Common myeloid progenitor, CD34-positive (primary cell): Measurements from ENCODE around the gene MYO18B.
"Not testable (repeated sequence)": the region's sequence is repeated elsewhere in the genome, so short reads cannot be mapped to it uniquely, and the experiment has no call there.

Experiments
- CTCF ChIA-PET: fragments of 350-600 bp; sonication (Branson Sonifier 250); formaldehyde crosslinking; loops from one replicate; lab custom pipeline; 2021; ENCODE audit warnings: antibody characterized with exemption; lab: Charles Lee
- POLR2A ChIA-PET: fragments of 350-600 bp; sonication (Branson Sonifier 250); formaldehyde crosslinking; loops from one replicate; lab custom pipeline; 2021; ENCODE audit warnings: antibody characterized with exemption; lab: Charles Lee
- DNase-seq, 3 donors: peaks; one replicate each; pipeline versions ENCODE4 v3.0.0 to v3.0.0-alpha.2; 2013
- H3K27ac ChIP-seq, 2 experiments: 1 replicate in 1 of 2; 2 replicates in 1 of 2; pipeline ENCODE4 v1.7.0; 2013; ENCODE audit warnings: inconsistent platforms in 2 of 2, low read length in 2 of 2, mild to moderate bottlenecking in 2 of 2, low read depth in 1 of 2, moderate library complexity in 1 of 2; ENCODE audit not compliant: severe bottlenecking in 2 of 2, insufficient read depth in 1 of 2, poor library complexity in 1 of 2
- H3K27me3 ChIP-seq, 5 experiments: replicated peaks in 2 of 5; 1 replicate in 3 of 5; 2 replicates in 2 of 5; pipeline versions ENCODE4 v1.6.1 to v1.7.0; 2013; ENCODE audit warnings: low read length in 4 of 5, mild to moderate bottlenecking in 2 of 5, moderate library complexity in 2 of 5, inconsistent platforms in 1 of 5; ENCODE audit not compliant: insufficient read depth in 5 of 5, control insufficient read depth in 4 of 5
- H3K36me3 ChIP-seq, 4 experiments: 1 replicate in 2 of 4; 2 replicates in 2 of 4; pipeline versions ENCODE4 v1.6.1 to v1.7.0; 2013; ENCODE audit warnings: low read length in 3 of 4, control low read depth in 1 of 4, mild to moderate bottlenecking in 1 of 4; ENCODE audit not compliant: control insufficient read depth in 4 of 4, insufficient read depth in 4 of 4
- H3K4me1 ChIP-seq, 4 experiments: 1 replicate in 3 of 4; 2 replicates in 1 of 4; pipeline versions ENCODE4 v1.6.1 to v1.7.1; 2013; ENCODE audit warnings: low read length in 3 of 4, mild to moderate bottlenecking in 3 of 4, control low read depth in 1 of 4, inconsistent platforms in 1 of 4, moderate library complexity in 1 of 4; ENCODE audit not compliant: control insufficient read depth in 4 of 4, insufficient read depth in 4 of 4; ENCODE audit errors: control extremely low read depth in 1 of 4
- H3K4me3 ChIP-seq, 7 experiments: 1 replicate in 4 of 7; 2 replicates in 3 of 7; pipeline versions ENCODE4 v1.5.1 to v1.7.0; 2013; ENCODE audit warnings: mild to moderate bottlenecking in 7 of 7, low read length in 6 of 7, moderate library complexity in 6 of 7, inconsistent platforms in 2 of 7, low read depth in 2 of 7, control low read depth in 1 of 7; ENCODE audit not compliant: insufficient read depth in 4 of 7, control insufficient read depth in 1 of 7; ENCODE audit errors: extremely low read depth in 1 of 7
- H3K9me3 ChIP-seq, 5 experiments: 1 replicate in 4 of 5; 2 replicates in 1 of 5; pipeline versions ENCODE4 v1.6.1 to v1.7.1; 2013; ENCODE audit warnings: low read length in 4 of 5, mild to moderate bottlenecking in 2 of 5, inconsistent platforms in 1 of 5, low read depth in 1 of 5, moderate library complexity in 1 of 5; ENCODE audit not compliant: control insufficient read depth in 4 of 5, insufficient read depth in 2 of 5; ENCODE audit errors: control extremely low read depth in 1 of 5
- WGBS: methylation state at CpG from one replicate; pipeline ENCODE4 v1.1.5; 2013; ENCODE audit not compliant: insufficient coverage; 5-methylcytosine and 5-hydroxymethylcytosine counted together

MYO18B gene

GRCh38 chr22:25702571-25703167 is 39.3 kb upstream of the MYO18B start:
- WGBS = 100% methylated on average over 5 of the region's 7 CpGs
- no peaks in the 10 kb centered on the region for H3K27me3 ChIP-seq
- no peak for DNase-seq
- H3K36me3 ChIP-seq = peaks cover 2 to 30% (median 14%) of the 10 kb centered on the region in 4 experiments
- H3K4me1 ChIP-seq = no peaks in the 10 kb centered on the region
- CTCF ChIA-PET = interaction anchor here (0.6 to 4.5 kb wide), 11 partner anchors 11 to 465 kb away, joined by 3 to 20 read pairs (median 3); no protein-coding TSS in a partner anchor
- no peaks in the 10 kb centered on the region for H3K9me3 ChIP-seq
- H3K27ac ChIP-seq = no peak overlapping the region
- H3K4me3 ChIP-seq = no peak overlapping the region
- POLR2A ChIA-PET = interaction anchor here (2.0 kb wide), 1 partner anchor 159 kb away, joined by 5 read pairs; no protein-coding TSS in a partner anchor

- Histone ChIP-seq H3K27ac (no peak overlapping the region), H3K9me3 (no peaks in the 10 kb centered on the region), H3K4me3 (no peak overlapping the region), H3K4me1 (no peaks in the 10 kb centered on the region), H3K36me3 (peaks cover 3 to 31% (median 17%) of the 10 kb centered on the region in 4 experiments), H3K27me3 (no peaks in the 10 kb centered on the region)
- CTCF ChIA-PET = interaction anchor here (0.7 to 2.3 kb wide), 5 partner anchors 85 to 469 kb away, joined by 3 to 8 read pairs (median 5); no protein-coding TSS in a partner anchor
- WGBS = no CpG with 5 or more reads among the region's 2 CpGs
- no peak for DNase-seq
- POLR2A ChIA-PET = no interaction called here
Observed at GRCh38 chr22:25704701-25705100, 37.3 kb upstream of the MYO18B start.

DNA sequence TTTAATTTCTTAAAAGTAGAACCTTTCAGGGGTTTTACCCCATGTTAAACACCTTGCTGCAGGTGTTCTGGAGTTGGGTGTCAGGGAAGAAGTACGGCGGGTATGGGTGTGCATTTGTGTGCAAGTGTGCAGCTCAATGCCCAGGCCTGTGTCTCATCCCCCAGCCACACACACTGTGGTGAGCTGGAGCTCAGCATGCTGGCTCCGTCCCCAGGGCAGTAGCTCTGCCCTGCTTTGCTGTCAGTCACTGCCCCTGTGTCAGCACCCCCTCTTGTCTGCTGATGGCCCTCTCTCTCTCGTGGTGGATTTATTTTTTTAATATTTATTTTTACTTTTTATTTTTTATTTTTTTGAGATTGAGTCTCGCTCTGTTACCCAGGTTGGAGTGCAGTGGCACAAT is 35.8 kb upstream of the MYO18B start:
- POLR2A ChIA-PET = no interaction called here
- CTCF ChIA-PET = interaction anchor here (1.0 to 2.3 kb wide), 4 partner anchors 20 to 471 kb away, joined by 3 to 8 read pairs (median 4); no protein-coding TSS in a partner anchor

DNA sequence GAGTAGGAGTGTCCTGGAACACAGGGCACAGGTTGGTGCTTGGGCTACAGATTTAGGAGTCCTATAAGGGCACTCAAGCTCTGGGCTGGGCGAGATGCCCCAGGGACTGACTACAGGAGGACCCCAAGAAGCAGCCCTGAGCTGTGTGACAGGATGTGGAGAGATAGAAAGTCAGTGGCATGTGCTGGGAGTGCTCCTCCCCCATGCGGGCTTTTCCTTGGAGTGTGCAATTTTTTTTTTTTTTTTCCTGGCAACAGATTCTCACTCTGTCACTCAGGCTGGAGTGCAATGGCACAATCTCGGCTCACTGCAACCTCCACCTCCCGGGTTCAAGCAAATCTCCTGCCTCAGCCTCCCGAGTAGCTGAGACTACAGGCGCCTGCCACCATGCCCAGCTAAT is 33.6 kb upstream of the MYO18B start:
- H3K9me3 ChIP-seq, H3K4me1 ChIP-seq, H3K27me3 ChIP-seq, H3K4me3 ChIP-seq, H3K27ac ChIP-seq, DNase-seq: not testable (repeated sequence)
- H3K36me3 ChIP-seq = peaks cover 7 to 40% (median 32%) of the 10 kb centered on the region in 4 experiments
- CTCF ChIA-PET = interaction anchor here (0.6 kb wide), 3 partner anchors 16 to 896 kb away, joined by 3 read pairs; no protein-coding TSS in a partner anchor
- POLR2A ChIA-PET = interaction anchor here (0.6 to 0.7 kb wide), 2 partner anchors 14 to 473 kb away, joined by 3 to 5 read pairs; no protein-coding TSS in a partner anchor
- WGBS = 100% methylated on average over 5 of the region's 6 CpGs

More for the DNA sequence above, 35.8 kb upstream of the MYO18B start:
- Histone ChIP-seq H3K27me3 (no peaks in the 10 kb centered on the region), H3K36me3 (peaks cover 7 to 30% (median 23%) of the 10 kb centered on the region in 4 experiments), H3K4me1 (no peaks in the 10 kb centered on the region), H3K4me3 (no peak overlapping the region), H3K9me3 (no peaks in the 10 kb centered on the region), H3K27ac (no peak overlapping the region)
- no peak for DNase-seq
- WGBS = 100% methylated on average over 2 of the region's 5 CpGs

DNA sequence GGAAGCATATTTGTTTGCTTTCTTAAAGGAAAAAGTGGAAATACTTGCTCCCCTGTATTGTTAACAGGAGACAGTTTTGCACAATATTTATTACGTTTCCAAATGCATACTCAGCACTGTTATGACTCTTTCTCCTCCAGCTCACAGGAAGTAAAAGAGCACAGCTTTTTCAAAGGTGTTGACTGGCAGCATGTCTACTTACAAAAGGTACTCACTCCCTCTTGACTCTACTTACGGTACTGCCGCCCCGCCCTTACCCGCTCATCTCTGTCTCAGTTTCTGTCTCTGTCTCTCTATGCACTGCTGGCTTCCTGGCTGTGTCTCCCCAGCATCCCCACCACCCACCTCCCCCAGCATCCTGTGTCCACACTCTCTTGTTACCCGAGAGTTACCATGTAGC is 32.2 kb upstream of the MYO18B start:
- 88% methylated on average over 2 of the region's 6 CpGs for WGBS
- H3K4me3 ChIP-seq = no peak overlapping the region
- no peak overlapping the region for H3K27ac ChIP-seq
- DNase-seq = no peak
- POLR2A ChIA-PET = no interaction called here
- H3K27me3 ChIP-seq = no peaks in the 10 kb centered on the region
- CTCF ChIA-PET = interaction anchor here (1.4 kb wide), 1 partner anchor 63 kb away, joined by 4 read pairs; no protein-coding TSS in a partner anchor
- no peaks in the 10 kb centered on the region for H3K4me1 ChIP-seq
- H3K9me3 ChIP-seq = no peaks in the 10 kb centered on the region
- peaks cover 7 to 44% (median 34%) of the 10 kb centered on the region in 4 experiments for H3K36me3 ChIP-seq

- Histone ChIP-seq H3K36me3 (peaks cover 7 to 44% (median 37%) of the 10 kb centered on the region in 4 experiments), H3K4me3 (no peak overlapping the region), H3K4me1 (no peaks in the 10 kb centered on the region), H3K27ac (no peak overlapping the region), H3K9me3 (no peaks in the 10 kb centered on the region), H3K27me3 (no peaks in the 10 kb centered on the region)
- CTCF ChIA-PET = interaction anchor here (0.8 to 1.4 kb wide), 3 partner anchors 10 to 167 kb away, joined by 3 to 4 read pairs (median 4); no protein-coding TSS in a partner anchor
- no peak for DNase-seq
- 100% methylated on average over 7 of the region's 7 CpGs for WGBS
- POLR2A ChIA-PET = no interaction called here
Observed at GRCh38 chr22:25710501-25710900, 31.5 kb upstream of the MYO18B start.

- CTCF ChIA-PET = no interaction called here
- Histone ChIP-seq H3K27ac (no peak overlapping the region), H3K4me1 (no peaks in the 10 kb centered on the region), H3K4me3 (no peak overlapping the region), H3K36me3 (peaks cover 7 to 44% (median 34%) of the 10 kb centered on the region in 4 experiments), H3K9me3 (no peaks in the 10 kb centered on the region), H3K27me3 (no peaks in the 10 kb centered on the region)
- POLR2A ChIA-PET = no interaction called here
- WGBS = 92% methylated on average over 2 of the region's 6 CpGs
- no peak for DNase-seq
Observed at GRCh38 chr22:25711491-25711890, 30.5 kb upstream of the MYO18B start.
